Activated CD8-positive, alpha-beta memory T cell treated with anti-CD3 and anti-CD28 coated beads, Interleukin-2, amount 50 U/mL, for 48 hours (primary cell): Measurements from ENCODE around the gene CFB.
"Not testable (repeated sequence)": the region's sequence is repeated elsewhere in the genome, so short reads cannot be mapped to it uniquely, and the experiment has no call there.

ENCODE experiments used
- DNase-seq: peaks from one replicate; pipeline ENCODE4 v3.0.0-alpha.2; 2020

CFB gene

GRCh38 chr6:31915351-31915750, 30.5 kb upstream of the CFB start:
- no peak for DNase-seq

- no peak for DNase-seq
Measured at GRCh38 chr6:31915756-31916155, 30.1 kb upstream of the CFB start.

DNA sequence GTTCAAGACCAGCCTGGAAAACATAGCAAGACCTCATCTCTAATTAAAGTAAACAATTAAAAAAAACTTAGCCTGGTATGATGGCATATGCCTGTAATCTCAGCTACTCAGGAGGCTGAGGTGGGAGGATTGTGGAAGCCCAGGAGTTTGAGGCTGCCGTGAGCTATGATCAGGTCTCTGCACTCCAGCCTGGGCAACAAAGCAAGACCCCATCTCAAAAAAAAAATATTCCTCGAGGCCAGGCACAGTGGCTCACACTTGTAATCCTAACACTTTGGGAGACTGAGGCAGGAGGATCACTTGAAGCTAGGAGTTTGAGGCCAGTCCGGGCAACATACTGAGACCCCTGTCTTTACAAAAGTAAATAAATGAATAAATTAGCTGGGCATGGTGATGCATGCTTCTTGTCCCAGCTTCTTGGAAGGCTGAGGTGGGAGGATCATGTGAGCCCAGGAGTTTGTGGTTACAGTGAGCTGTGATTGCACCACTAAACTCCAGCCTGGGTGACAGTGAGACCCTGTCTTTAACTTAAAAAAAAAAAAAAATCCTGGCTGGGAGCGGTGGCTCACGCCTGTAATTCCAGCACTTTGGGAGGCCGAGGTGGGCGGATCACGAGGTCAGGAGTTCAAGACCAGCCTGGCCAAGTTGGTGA, 27.7 kb upstream of the CFB start:
- no peak for DNase-seq

GRCh38 chr6:31919624-31920303, 26.1 kb upstream of the CFB start:
- DNase-seq, result no peak

GRCh38 chr6:31920811-31921210, 25.1 kb upstream of the CFB start:
- no peak for DNase-seq

- no peak for DNase-seq
Measured at GRCh38 chr6:31922942-31923341, 23.0 kb upstream of the CFB start.

DNA sequence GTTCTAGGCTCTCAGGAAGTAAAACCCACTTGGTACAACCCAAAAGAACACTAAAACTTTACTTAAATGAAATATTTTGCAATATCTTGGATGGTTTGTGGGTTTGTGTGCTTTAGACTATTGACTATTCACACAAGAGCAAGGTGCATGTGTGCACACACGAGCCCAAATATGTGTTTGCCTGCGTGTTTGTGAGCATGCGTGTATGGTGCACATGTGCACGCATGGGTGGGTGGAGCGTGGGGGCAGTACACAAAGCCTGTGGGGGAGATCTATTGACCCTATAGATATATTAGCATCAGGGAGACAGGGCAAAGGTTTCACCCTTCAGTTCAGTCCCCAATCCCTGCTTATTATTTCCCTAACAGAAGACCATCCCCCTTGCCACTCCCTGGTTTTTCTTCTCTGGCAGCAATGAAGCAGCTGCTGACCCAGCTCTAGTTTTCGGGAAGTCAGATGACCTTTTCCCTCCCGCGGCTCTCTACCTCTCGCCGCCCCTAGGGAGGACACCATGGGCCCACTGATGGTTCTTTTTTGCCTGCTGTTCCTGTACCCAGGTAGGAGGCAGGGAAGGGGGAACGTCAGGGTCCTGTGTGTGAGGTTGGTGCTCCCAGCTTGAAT, 18.5 kb upstream of the CFB start, which contains the start of gene C2:
Gene C2, plus strand, starts transcription at position 476 of the 621 bp plus-strand sequence. Its CDS starts 36 bp downstream, at position 512.
- DNase-seq, result no peak

GRCh38 chr6:31927863-31928671, 17.8 kb upstream of the CFB start:
- no peak for DNase-seq

- no peak for DNase-seq
Measured at GRCh38 chr6:31928672-31928939, 17.3 kb upstream of the CFB start.

- no peak for DNase-seq
Measured at GRCh38 chr6:31930962-31931361, 14.9 kb upstream of the CFB start.

- not testable (repeated sequence) for DNase-seq
Measured at GRCh38 chr6:31932137-31932536, 13.8 kb upstream of the CFB start.

GRCh38 chr6:31933537-31933936, 12.4 kb upstream of the CFB start:
- no peak for DNase-seq

DNA sequence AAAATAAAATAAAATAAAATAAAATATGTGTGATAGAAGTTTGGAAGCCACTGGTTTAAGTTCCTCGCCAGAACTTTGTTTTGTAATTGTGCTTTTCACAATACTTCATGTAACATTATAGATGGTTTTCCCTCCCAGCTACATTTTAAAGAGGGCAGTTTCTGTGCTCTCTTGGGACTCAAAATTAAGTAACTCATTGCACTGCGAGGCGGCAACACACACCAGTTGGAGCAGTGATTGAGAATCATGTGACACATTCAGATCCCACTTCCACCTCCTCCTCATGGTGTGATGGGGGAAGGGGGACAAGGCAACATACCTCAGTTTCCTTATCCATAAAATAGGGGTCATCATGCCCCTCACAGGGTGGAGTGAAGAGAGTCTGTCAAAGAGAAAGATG, 10.9 kb upstream of the CFB start:
- no peak for DNase-seq

DNA sequence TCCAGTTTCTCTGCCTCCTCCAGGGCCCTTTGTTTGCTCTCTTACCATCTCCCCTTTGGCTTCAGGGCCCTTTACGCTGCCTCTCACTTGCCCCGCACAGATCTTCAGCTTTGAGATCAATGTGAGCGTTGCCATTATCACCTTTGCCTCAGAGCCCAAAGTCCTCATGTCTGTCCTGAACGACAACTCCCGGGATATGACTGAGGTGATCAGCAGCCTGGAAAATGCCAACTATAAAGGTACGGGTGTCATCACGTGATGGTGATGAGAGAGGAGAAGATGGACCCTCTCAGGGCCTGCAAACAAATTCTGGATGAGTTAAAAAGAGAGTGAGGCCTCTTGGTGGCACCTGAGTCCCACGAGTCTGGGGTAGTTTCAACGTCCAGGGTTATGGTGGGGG, 10.1 kb upstream of the CFB start:
- DNase-seq, result no peak

DNA sequence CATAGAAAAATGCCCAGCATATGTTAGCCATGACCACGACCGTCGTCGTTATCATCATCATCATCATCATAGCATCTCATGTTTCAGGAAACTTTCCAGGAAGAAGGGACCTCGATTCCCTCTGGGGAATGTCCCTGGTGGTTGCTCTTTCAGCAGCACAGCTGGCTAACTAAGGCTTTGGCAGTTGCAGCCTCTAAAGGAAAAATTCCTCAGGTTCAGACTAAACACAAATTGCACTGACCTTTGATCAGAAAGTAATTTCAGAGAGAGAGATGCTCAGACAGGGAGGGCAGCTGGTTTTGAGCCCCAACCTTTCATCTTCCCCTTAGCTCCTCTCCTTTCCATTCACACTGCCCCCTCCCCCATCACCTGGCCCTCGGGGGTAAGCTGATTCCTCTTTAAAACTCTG, 5.6 kb upstream of the CFB start:
- no peak for DNase-seq

DNA sequence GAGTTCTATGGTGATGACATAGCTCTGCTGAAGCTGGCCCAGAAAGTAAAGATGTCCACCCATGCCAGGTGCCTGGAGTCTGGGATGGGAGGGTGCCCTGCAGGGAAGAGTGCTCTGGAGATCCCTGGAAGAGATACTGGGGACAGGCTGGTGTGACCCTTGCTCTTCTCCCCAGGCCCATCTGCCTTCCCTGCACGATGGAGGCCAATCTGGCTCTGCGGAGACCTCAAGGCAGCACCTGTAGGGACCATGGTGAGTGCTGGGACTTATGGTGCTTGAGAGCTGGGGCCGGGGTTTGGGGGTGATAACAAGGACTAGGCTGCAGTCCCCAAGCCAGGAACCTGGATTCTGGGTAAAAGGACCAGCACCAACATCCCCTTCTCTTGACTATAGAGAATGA, 2.2 kb upstream of the CFB start:
- no peak for DNase-seq

- DNase-seq, result no peak
Measured at GRCh38 chr6:31945154-31945506, 765 bp upstream of the CFB start.

DNA sequence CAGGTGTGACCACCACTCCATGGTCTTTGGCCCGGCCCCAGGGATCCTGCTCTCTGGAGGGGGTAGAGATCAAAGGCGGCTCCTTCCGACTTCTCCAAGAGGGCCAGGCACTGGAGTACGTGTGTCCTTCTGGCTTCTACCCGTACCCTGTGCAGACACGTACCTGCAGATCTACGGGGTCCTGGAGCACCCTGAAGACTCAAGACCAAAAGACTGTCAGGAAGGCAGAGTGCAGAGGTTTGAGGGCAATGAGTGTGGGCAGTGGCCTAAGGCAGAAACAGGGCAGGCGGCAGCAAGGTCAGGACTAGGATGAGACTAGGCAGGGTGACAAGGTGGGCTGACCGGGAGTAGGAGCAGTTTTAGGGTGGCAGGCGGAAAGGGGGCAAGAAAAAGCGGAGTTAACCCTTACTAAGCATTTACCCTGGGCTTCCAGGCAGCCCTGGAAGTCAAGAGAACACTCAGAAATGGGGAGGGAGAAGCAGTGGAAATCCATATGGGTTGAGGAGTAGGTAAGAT, 533 bp downstream of the CFB start:
- no peak for DNase-seq

DNA sequence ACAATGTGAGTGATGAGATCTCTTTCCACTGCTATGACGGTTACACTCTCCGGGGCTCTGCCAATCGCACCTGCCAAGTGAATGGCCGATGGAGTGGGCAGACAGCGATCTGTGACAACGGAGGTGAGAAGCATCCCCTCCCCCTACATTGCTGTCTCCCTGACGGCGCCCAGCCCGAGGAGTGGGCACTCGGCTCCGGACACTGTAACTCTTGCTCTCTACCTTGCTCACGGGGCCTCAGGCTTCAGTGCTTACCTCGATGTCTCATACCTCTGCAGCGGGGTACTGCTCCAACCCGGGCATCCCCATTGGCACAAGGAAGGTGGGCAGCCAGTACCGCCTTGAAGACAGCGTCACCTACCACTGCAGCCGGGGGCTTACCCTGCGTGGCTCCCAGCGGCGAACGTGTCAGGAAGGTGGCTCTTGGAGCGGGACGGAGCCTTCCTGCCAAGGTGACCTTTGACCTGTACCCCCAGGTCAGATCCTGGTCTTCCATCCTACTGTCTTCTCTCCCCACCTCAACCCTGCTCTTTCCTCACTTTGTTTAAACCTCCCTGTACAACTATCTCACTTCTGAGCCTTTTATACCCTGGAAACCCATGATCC, 1.3 kb downstream of the CFB start:
- no peak for DNase-seq

DNA sequence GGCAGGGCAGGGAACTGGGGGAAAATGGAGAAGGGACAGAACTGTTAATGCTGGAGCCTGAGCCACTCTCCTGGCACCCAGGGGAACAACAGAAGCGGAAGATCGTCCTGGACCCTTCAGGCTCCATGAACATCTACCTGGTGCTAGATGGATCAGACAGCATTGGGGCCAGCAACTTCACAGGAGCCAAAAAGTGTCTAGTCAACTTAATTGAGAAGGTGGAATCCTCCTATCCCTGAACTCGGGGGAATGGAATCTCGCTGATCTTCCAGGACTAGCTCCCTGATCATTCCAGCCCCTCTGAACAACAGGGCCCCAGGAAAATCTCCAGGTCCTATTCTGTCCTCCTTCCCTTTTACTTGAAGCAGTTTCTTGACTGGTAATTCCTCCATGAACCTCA, 2.0 kb downstream of the CFB start:
- DNase-seq, result no peak

GRCh38 chr6:31948306-31948705, 2.4 kb downstream of the CFB start:
- DNase-seq, result no peak

DNA sequence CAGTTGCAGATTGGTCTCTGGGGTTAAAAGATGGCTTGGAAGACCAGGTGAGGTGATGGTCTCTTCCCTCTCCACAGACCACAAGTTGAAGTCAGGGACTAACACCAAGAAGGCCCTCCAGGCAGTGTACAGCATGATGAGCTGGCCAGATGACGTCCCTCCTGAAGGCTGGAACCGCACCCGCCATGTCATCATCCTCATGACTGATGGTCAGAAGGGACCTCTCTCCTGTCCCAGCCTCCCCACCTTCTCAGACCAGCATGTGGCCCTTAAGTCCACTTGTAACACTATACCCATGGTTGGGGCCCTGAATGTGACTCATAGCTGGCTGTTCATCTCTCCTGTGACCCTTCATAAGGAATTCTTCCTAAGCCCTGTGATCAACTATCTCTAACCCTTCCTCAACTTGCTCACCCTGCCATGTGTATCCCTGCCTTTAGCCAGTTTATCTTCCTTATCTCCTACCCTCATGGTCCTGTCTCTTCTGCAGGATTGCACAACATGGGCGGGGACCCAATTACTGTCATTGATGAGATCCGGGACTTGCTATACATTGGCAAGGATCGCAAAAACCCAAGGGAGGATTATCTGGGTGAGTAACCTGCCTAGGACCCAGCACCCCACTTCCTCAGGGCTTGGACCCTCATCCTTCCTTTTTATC, 3.0 kb downstream of the CFB start:
- no peak for DNase-seq
